ENCODE measurements around the gene STAC3. TPM values are rescaled to one million over a fixed set of nuclear protein-coding genes. Genes with fewer than 3 reads are reported as not detected.

The STAC3 gene
- total RNA-seq, 4 donors from 2014 or later = 0.42 to 1.7 (median 1.2) TPM

DNA sequence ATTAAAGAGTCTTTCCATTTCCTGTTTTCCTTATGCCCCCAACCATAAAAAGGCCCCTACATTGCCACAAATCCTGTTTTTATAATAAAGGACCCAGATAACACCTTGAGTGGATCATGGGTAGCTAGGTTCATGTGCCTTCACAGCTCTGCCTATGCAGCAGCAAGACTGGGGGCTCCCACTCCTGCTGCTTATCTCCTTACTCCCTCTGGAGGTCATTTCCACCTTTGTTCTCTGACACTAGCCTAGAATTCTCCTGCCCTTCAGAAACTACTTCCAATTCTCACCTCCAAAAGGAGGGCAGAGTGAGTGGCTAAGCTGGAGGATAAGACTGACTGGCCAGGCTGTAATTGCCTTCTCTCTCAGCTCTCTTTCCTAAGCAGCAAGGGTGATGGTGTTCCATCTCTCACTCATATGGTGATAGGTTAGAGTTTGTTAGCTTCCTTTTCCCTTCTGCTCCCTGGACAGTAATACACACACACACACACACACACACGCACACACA lies 20.0 kb upstream of the STAC3 start:
- Histone ChIP-seq H3K4me3 (no peak overlapping the region), H3K36me3 (peaks cover 40 to 96% (median 59%) of the 10 kb centered on the region in 4 donors), H3K4me1 (peaks cover 0 to 8% (median 0%) of the 10 kb centered on the region in 4 donors), H3K27ac (replicated peaks in 1 of 4) (no peak overlapping the region), H3K9me3 (no peaks in the 10 kb centered on the region), H3K27me3 (no peaks in the 10 kb centered on the region)
- WGBS = 89% methylated on average over 1 of the region's 1 CpG
- DNase-seq (ENCODE audit: extremely low spot score) = no peak
- intact Hi-C loops (cut with DNase I) = no loop called here
- TF ChIP-seq POLR2A (IDR thresholded peaks at IDR 0.05; ENCODE audit: low read depth) (no peak), EP300 (IDR thresholded peaks at IDR 0.05) (no peak), POLR2AphosphoS5 (IDR thresholded peaks at IDR 0.05) (no peak)
- TF ChIP-seq, protein P1, sequence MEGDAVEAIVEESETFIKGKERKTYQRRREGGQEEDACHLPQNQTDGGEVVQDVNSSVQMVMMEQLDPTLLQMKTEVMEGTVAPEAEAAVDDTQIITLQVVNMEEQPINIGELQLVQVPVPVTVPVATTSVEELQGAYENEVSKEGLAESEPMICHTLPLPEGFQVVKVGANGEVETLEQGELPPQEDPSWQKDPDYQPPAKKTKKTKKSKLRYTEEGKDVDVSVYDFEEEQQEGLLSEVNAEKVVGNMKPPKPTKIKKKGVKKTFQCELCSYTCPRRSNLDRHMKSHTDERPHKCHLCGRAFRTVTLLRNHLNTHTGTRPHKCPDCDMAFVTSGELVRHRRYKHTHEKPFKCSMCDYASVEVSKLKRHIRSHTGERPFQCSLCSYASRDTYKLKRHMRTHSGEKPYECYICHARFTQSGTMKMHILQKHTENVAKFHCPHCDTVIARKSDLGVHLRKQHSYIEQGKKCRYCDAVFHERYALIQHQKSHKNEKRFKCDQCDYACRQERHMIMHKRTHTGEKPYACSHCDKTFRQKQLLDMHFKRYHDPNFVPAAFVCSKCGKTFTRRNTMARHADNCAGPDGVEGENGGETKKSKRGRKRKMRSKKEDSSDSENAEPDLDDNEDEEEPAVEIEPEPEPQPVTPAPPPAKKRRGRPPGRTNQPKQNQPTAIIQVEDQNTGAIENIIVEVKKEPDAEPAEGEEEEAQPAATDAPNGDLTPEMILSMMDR (IDR thresholded peaks at IDR 0.05) = no peak

DNA sequence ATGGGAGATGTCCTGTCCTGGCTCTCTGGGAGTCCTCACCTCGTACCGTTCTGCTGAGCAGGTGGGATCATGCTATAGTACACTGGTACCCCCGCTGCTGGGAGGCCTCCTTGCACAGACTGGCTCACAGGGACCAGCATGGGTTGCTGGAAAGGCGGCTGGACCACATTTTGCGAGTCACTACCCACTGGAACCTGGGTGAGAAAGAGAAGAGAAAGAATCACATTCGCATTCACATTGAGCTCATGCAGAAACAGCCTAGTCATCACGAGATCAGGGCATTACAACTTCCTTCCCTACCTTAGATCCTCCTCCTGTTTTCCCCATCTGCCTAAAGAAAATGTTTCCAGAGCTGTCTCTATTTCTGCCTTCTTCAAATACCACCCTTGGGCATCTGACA lies 17.3 kb upstream of the STAC3 start:
- Histone ChIP-seq H3K27ac (replicated peaks in 1 of 4) (no peak overlapping the region), H3K27me3 (no peaks in the 10 kb centered on the region), H3K36me3 (peaks cover 44 to 88% (median 58%) of the 10 kb centered on the region in 4 donors), H3K9me3 (no peaks in the 10 kb centered on the region), H3K4me3 (no peak overlapping the region), H3K4me1 (peaks cover 0 to 9% (median 7%) of the 10 kb centered on the region in 4 donors)
- TF ChIP-seq POLR2AphosphoS5 (IDR thresholded peaks at IDR 0.05) = no peak
- no peak for TF ChIP-seq EP300 (IDR thresholded peaks at IDR 0.05)
- TF ChIP-seq POLR2A (IDR thresholded peaks at IDR 0.05; ENCODE audit: low read depth) = no peak
- TF ChIP-seq, protein P1 (IDR thresholded peaks at IDR 0.05) = no peak
- intact Hi-C loops (cut with DNase I) = no loop called here
- WGBS = 84% methylated on average over 7 of the region's 7 CpGs
- DNase-seq (ENCODE audit: extremely low spot score) = no peak

DNA sequence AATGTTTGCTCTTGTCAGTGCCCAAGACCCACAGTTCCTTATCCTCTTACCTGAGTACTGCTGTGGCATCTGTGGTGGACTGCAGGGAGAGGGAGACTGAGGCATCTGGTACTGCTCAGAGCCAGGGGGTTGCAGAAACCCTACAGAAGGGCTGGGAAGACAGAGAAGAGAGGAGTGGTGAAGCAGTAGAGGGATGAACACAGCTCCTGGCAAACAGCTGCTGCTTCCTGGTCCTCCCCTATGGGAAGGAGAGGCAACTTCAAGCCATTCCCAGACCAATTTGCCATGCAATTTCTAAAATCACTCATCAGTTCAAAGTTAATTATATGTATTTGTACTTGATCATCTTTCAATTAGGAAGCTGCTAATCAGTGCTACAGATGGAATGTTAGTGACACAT lies 15.7 kb upstream of the STAC3 start:
- Histone ChIP-seq H3K9me3 (no peaks in the 10 kb centered on the region), H3K27ac (replicated peaks in 1 of 4) (no peak overlapping the region), H3K4me1 (peaks cover 0 to 9% (median 4%) of the 10 kb centered on the region in 4 donors), H3K27me3 (no peaks in the 10 kb centered on the region), H3K36me3 (peaks cover 39 to 74% (median 54%) of the 10 kb centered on the region in 4 donors), H3K4me3 (no peak overlapping the region)
- intact Hi-C loops (cut with DNase I) = no loop called here
- no peak for TF ChIP-seq EP300 (IDR thresholded peaks at IDR 0.05)
- no peak for TF ChIP-seq POLR2A (IDR thresholded peaks at IDR 0.05; ENCODE audit: low read depth)
- TF ChIP-seq, protein P1 (IDR thresholded peaks at IDR 0.05) = no peak
- no peak for TF ChIP-seq POLR2AphosphoS5 (IDR thresholded peaks at IDR 0.05)
- DNase-seq (ENCODE audit: extremely low spot score) = no peak

DNA sequence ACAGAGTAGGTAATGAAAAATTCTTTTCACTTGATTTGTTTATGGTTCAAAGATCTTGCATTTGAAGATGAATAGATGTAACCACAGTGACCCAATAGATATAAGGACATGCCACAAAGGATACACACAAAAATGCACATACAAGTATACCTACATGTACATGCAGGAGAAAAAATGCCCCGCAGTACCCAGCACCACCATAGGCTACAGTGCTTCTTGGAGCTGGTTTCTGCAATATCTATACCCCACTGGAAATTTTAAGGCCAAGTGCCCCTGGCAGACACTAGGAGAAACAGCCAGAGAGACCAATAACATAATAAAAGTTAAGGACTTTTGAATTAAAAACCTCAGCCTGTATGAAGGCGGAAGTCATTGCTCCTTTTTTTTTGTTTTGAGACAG lies 12.1 kb upstream of the STAC3 start:
- no peak overlapping the region for H3K27ac ChIP-seq (replicated peaks in 1 of 4)
- peaks cover 41 to 73% (median 60%) of the 10 kb centered on the region in 4 donors for H3K36me3 ChIP-seq
- H3K4me3 ChIP-seq = no peak overlapping the region
- intact Hi-C loops (cut with DNase I) = no loop called here
- H3K9me3 ChIP-seq = no peaks in the 10 kb centered on the region
- DNase-seq (ENCODE audit: extremely low spot score) = no peak
- TF ChIP-seq EP300 (IDR thresholded peaks at IDR 0.05) (no peak), POLR2AphosphoS5 (IDR thresholded peaks at IDR 0.05) (no peak), POLR2A (IDR thresholded peaks at IDR 0.05; ENCODE audit: low read depth) (no peak)
- TF ChIP-seq, protein P1 (IDR thresholded peaks at IDR 0.05) = no peak
- WGBS = 93% methylated on average over 2 of the region's 2 CpGs
- H3K4me1 ChIP-seq = peaks cover 0 to 15% (median 8%) of the 10 kb centered on the region in 4 donors
- H3K27me3 ChIP-seq = no peaks in the 10 kb centered on the region
